Smooth muscle cell (in vitro differentiated cells): Measurements from ENCODE around the gene SLU7. TPM values are rescaled to one million over a fixed set of nuclear protein-coding genes. Genes with fewer than 3 reads are reported as not detected.

Experiments
- DNase-seq: peaks from one replicate; lab custom pipeline; 2025; ENCODE audit not compliant: unreplicated experiment; lab: John Stamatoyannopoulos, UW
- H2AFZ ChIP-seq: fragments of 200-600 bp; sonication (generic); 2 replicates; pipeline ENCODE4 v1.6.0; 2016; ENCODE audit warnings: antibody characterized with exemption, low read depth, mild to moderate bottlenecking
- H3F3A ChIP-seq: fragments of 200-600 bp; sonication (generic); 2 replicates; pipeline ENCODE4 v1.6.0; 2017; ENCODE audit warnings: antibody characterized with exemption, low read depth
- H3K27ac ChIP-seq: fragments of 200-600 bp; sonication (generic); 2 replicates; pipeline ENCODE4 v1.5.1; 2016; ENCODE audit warnings: low read depth, mild to moderate bottlenecking
- H3K27me3 ChIP-seq: fragments of 200-600 bp; sonication (generic); 2 replicates; pipeline ENCODE4 v1.6.1; 2016; ENCODE audit warnings: low read depth, mild to moderate bottlenecking
- H3K36me3 ChIP-seq: fragments of 200-600 bp; sonication (generic); 2 replicates; pipeline ENCODE4 v1.5.1; 2016; ENCODE audit warnings: low read depth
- H3K4me1 ChIP-seq: fragments of 200-600 bp; sonication (generic); 2 replicates; pipeline ENCODE4 v1.5.1; 2016; ENCODE audit warnings: low read depth
- H3K4me2 ChIP-seq: fragments of 200-600 bp; sonication (generic); 2 replicates; pipeline ENCODE4 v1.6.0; 2016; ENCODE audit warnings: mild to moderate bottlenecking
- H3K4me3 ChIP-seq: fragments of 200-600 bp; sonication (generic); 2 replicates; pipeline ENCODE4 v1.5.1; 2016; ENCODE audit warnings: mild to moderate bottlenecking
- H3K79me2 ChIP-seq: fragments of 200-600 bp; sonication (generic); 2 replicates; pipeline ENCODE4 v1.6.0; 2016; ENCODE audit warnings: low read depth, mild to moderate bottlenecking
- H3K9ac ChIP-seq: fragments of 200-600 bp; sonication (generic); 2 replicates; pipeline ENCODE4 v1.6.0; 2016; ENCODE audit warnings: low read depth
- H3K9me3 ChIP-seq: fragments of 200-600 bp; sonication (generic); replicated peaks from 2 replicates; pipeline ENCODE4 v1.5.1; 2016; ENCODE audit warnings: low read depth
- H4K20me1 ChIP-seq: fragments of 200-600 bp; sonication (generic); 2 replicates; pipeline ENCODE4 v1.6.0; 2016; ENCODE audit warnings: low read depth
- CTCF ChIP-seq: fragments of 200-600 bp; sonication (generic); IDR thresholded peaks from 2 replicates; pipeline ENCODE4 v1.5.1; 2017; ENCODE audit warnings: borderline replicate concordance, mild to moderate bottlenecking, antibody characterized with exemption; ENCODE audit not compliant: insufficient read depth, poor library complexity, severe bottlenecking
- WGBS: methylation state at CpG from one replicate; pipeline ENCODE4 v1.1.7; 2016; ENCODE audit warnings: low lambda C conversion rate; 5-methylcytosine and 5-hydroxymethylcytosine counted together
- polyA plus RNA-seq: library from polyadenylated mRNA; unstranded; fragments of >200 nt; fragmentation: Nextera tagmentation; extraction: Ambion mirVana; gene quantifications from 2 replicates; pipeline ENCODE4 v1.2.1, GENCODE V29; 2016
- total RNA-seq: library from RNA; depleted of rRNA; stranded (reverse); fragments of >200 nt; gene quantifications from 2 replicates; pipeline ENCODE4 v1.2.3, GENCODE V29; 2014

SLU7 gene
- total and polyA plus RNA-seq, 2 experiments from 2014 or later = 46.3 to 48.1 TPM

GRCh38 chr5:160435532-160435931 is 16.7 kb upstream of the SLU7 start:
- Histone ChIP-seq H2AFZ (no peak overlapping the region), H3K4me3 (no peak overlapping the region), H3K9me3 (no peaks in the 10 kb centered on the region), H3K36me3 (no peaks in the 10 kb centered on the region), H3K4me1 (no peaks in the 10 kb centered on the region), H3K27ac (no peak overlapping the region), H4K20me1 (no peaks in the 10 kb centered on the region), H3K4me2 (no peak overlapping the region), H3K9ac (no peak overlapping the region), H3K27me3 (no peaks in the 10 kb centered on the region), H3F3A (peaks cover 7% of the 10 kb centered on the region), H3K79me2 (no peaks in the 10 kb centered on the region)
- 96% methylated on average over 1 of the region's 1 CpG for WGBS
- no peak for TF ChIP-seq CTCF
- DNase-seq = no peak

DNA sequence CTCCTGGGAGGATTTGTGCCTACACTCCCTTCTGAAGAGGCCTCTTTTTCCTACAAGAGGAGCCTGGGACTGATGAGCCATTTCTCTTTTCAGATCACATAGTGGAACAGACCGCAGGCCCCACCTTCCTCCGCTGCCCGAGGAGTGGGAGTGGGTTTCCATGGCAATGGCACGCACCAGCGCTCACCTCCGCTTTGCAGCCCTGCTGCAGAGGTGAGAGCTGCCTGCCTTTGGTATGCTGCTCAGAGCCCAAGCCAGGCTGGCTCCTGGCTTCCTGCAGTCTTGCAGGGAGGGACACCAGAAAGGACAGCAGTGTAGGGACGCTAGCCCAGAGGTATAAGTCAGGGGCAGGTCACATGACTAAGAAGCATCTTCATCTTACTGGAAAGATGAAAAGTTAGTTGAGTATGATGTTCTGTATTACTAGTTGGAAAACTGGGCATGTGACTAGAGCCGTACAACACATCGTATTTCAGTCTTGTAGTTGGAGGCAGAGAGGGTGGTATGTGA is 15.2 kb upstream of the SLU7 start:
- H3K27ac ChIP-seq = no peak overlapping the region
- no peaks in the 10 kb centered on the region for H3K36me3 ChIP-seq
- no peak overlapping the region for H3K9ac ChIP-seq
- H3K9me3 ChIP-seq = no peaks in the 10 kb centered on the region
- no peaks in the 10 kb centered on the region for H3K27me3 ChIP-seq
- no peak overlapping the region for H3K4me3 ChIP-seq
- peaks cover 7% of the 10 kb centered on the region for H3F3A ChIP-seq
- no peak for DNase-seq
- no peak for TF ChIP-seq CTCF
- WGBS = 74% methylated on average over 9 of the region's 9 CpGs
- H3K79me2 ChIP-seq = no peaks in the 10 kb centered on the region
- no peak overlapping the region for H2AFZ ChIP-seq
- no peaks in the 10 kb centered on the region for H3K4me1 ChIP-seq
- H4K20me1 ChIP-seq = no peaks in the 10 kb centered on the region
- H3K4me2 ChIP-seq = no peak overlapping the region

- Histone ChIP-seq H3K9ac (no peak overlapping the region), H2AFZ (no peak overlapping the region), H3K36me3 (no peaks in the 10 kb centered on the region), H3K4me2 (no peak overlapping the region), H3K4me3 (no peak overlapping the region), H3K27me3 (no peaks in the 10 kb centered on the region), H4K20me1 (no peaks in the 10 kb centered on the region), H3K9me3 (no peaks in the 10 kb centered on the region), H3F3A (peaks cover 7% of the 10 kb centered on the region), H3K79me2 (no peaks in the 10 kb centered on the region), H3K27ac (no peak overlapping the region), H3K4me1 (no peaks in the 10 kb centered on the region)
- TF ChIP-seq CTCF = no peak
- 89% methylated on average over 7 of the region's 7 CpGs for WGBS
- no peak for DNase-seq
Observed at GRCh38 chr5:160432787-160433186, 13.9 kb upstream of the SLU7 start.

DNA sequence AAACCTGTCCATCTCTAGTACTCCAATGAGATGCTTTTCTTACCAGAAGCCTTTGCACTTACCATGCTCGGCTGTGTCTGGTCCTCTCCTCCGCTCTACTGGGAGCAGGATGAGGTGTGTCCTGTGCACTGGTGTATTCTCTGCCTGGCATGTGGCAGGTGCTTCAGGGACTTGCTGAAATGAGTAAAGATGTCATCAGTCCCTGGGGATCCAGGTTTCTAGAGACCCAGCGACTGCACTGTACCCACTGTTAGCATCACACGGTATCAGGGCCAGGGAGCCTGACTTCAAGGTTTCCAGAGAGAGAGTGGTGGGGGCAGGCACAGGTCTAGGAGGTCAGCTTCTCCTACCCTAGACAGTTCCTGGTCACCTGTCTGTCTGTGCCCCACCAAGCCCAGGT is 13.3 kb upstream of the SLU7 start:
- H3F3A ChIP-seq = peaks cover 7% of the 10 kb centered on the region
- no peak overlapping the region for H3K4me3 ChIP-seq
- no peak for TF ChIP-seq CTCF
- H3K27ac ChIP-seq = no peak overlapping the region
- H3K4me2 ChIP-seq = no peak overlapping the region
- no peak overlapping the region for H3K9ac ChIP-seq
- H3K9me3 ChIP-seq = no peaks in the 10 kb centered on the region
- H3K36me3 ChIP-seq = no peaks in the 10 kb centered on the region
- H4K20me1 ChIP-seq = no peaks in the 10 kb centered on the region
- no peak overlapping the region for H2AFZ ChIP-seq
- DNase-seq = no peak
- H3K27me3 ChIP-seq = no peaks in the 10 kb centered on the region
- H3K4me1 ChIP-seq = no peaks in the 10 kb centered on the region
- H3K79me2 ChIP-seq = no peaks in the 10 kb centered on the region
- 97% methylated on average over 4 of the region's 4 CpGs for WGBS
